Prostate gland (tissue), 2 donors: ENCODE measurements around the gene PKMYT1. TPM values are rescaled to one million over a fixed set of nuclear protein-coding genes. Genes with fewer than 3 reads are reported as not detected.

ENCODE experiments used
- DNase-seq: peaks from one replicate; pipeline ENCODE4 v3.0.0-alpha.2; 2019; ENCODE audit warnings: low spot score
- H3K27ac ChIP-seq, 2 donors: fragments of 200-600 bp; sonication (generic); 2 replicates each; pipeline ENCODE4 v1.5.1; 2017 to 2019
- H3K27me3 ChIP-seq: fragments of 200-600 bp; sonication (generic); replicated peaks from 2 replicates; pipeline ENCODE4 v1.5.1; 2019; ENCODE audit not compliant: insufficient read depth
- H3K36me3 ChIP-seq, 2 donors: fragments of 200-600 bp; sonication (generic); 1 replicate in 1 of 2; 2 replicates in 1 of 2; pipeline versions ENCODE4 v1.5.1 to v1.8.1; 2017 to 2019
- H3K4me1 ChIP-seq: fragments of 200-600 bp; sonication (generic); replicated peaks from 2 replicates; pipeline ENCODE4 v1.5.1; 2019
- H3K4me3 ChIP-seq, 2 donors: fragments of 200-600 bp; sonication (generic); 2 replicates each; pipeline ENCODE4 v1.5.1; 2017 to 2019
- H3K9me3 ChIP-seq: fragments of 200-600 bp; sonication (generic); 2 replicates; pipeline ENCODE4 v1.5.1; 2017
- CTCF ChIP-seq, 4 experiments: fragments of 200-600 bp in 2 of 4; fragments of 450-650 bp in 2 of 4; sonication (generic) in 2 of 4; IDR thresholded peaks; 1 replicate in 3 of 4; 2 replicates in 1 of 4; pipeline ENCODE4 v1.5.1; 2016 to 2019; ENCODE audit warnings: antibody characterized with exemption in 4 of 4, mild to moderate bottlenecking in 2 of 4, moderate library complexity in 2 of 4
- POLR2A ChIP-seq: fragments of 450-650 bp; IDR thresholded peaks from one replicate; pipeline ENCODE4 v1.6.1; 2016; ENCODE audit warnings: antibody characterized with exemption, mild to moderate bottlenecking
- POLR2AphosphoS5 ChIP-seq: sonication (generic); formaldehyde crosslinking; IDR thresholded peaks from one replicate; pipeline ENCODE4 v1.6.1; 2017; ENCODE audit warnings: antibody characterized with exemption
- WGBS: methylation state at CpG from one replicate; pipeline ENCODE4 v1.1.5; 2018; 5-methylcytosine and 5-hydroxymethylcytosine counted together
- intact Hi-C: fragments of 100-400 bp; cut with DNase I; formaldehyde crosslinking; loops from one replicate; pipeline ENCODE4 v1.14.2; 2022
- total RNA-seq, 2 donors: library from RNA; depleted of rRNA; stranded (reverse); fragments of >200 nt; gene quantifications; one replicate each; pipeline ENCODE4 v1.1.0, GENCODE V29; 2016

The PKMYT1 gene
- total RNA-seq, 2 donors from 2014 or later, result 4.1 to 25.5 TPM

DNA sequence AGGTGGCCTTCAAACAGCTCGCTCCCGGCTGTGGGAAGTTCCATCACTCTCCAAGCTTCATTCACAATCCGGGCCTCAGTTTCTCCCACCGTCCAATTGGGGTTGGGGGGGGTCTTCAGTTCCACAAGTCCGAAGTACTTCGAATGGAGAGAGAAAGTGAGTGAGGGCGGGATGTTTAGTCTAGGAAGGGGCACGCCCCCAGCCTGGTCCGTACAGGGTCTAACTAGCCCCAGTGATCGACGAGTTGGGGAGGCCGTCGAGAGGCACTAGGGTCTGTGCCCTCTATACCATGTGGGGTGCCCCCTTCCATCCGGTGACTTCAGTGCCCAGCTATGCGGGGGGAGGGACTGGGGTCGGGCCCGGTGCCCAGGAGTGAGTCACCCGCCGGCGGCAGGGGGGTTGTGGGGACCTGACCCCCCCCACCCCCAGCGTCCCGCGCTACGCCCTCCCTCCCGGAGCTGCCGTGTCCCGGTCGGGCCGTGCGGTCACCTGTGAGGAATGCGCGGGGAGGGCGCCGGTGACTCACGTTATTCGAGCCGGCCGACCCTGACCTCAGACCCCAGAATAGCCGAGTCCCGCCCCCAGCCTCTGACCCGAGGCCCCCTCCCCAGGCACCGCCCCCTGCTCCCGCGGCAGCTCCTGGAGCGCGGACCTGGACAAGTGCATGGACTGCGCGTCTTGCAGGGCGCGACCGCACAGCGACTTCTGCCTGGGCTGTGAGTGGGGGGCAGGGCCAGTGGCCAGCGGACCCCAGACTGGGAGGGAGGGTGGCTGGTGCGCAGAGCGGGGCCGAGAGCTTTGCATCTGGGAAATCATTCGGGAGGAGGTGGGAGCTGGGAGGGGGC, 40.6 kb upstream of the PKMYT1 start:
- intact Hi-C loops, result no loop called here
- TF ChIP-seq CTCF (IDR thresholded peaks at IDR 0.05), result no peak
- peak; percentile 82 for TF ChIP-seq POLR2AphosphoS5
- peak; percentile 73 for DNase-seq

GRCh38 chr16:3020247-3020603, 40.0 kb upstream of the PKMYT1 start, which contains the start of gene TNFRSF12A:
Gene TNFRSF12A (plus strand): TSS chr16:3020368. CDS start chr16:3020398, 30 bp downstream.
- TF ChIP-seq CTCF (IDR thresholded peaks at IDR 0.05) (peak in 2 of 4 experiments; percentile 25 to 39), POLR2A (peak; percentile 87), POLR2AphosphoS5 (no peak)
- DNase-seq, result peak; percentile 63
- Histone ChIP-seq H3K27me3 (no peaks in the 10 kb centered on the region), H3K27ac (peak within 1 kb of the TSS; percentile 89 to 94), H3K4me1 (peaks cover 21% of the 10 kb centered on the region), H3K36me3 (no peaks in the 10 kb centered on the region), H3K9me3 (no peaks in the 10 kb centered on the region), H3K4me3 (peak within 1 kb of the TSS; percentile 48 to 54)
- intact Hi-C loops, result no loop called here
- under 1% methylated on average over 38 of the region's 49 CpGs for WGBS

More for the DNA sequence above, 40.6 kb upstream of the PKMYT1 start:
- Histone ChIP-seq H3K36me3 (no peaks in the 10 kb centered on the region), H3K27me3 (no peaks in the 10 kb centered on the region), H3K4me1 (peaks cover 21% of the 10 kb centered on the region), H3K4me3 (peak overlapping the region; percentile 48 to 54), H3K27ac (peak overlapping the region; percentile 89 to 94), H3K9me3 (no peaks in the 10 kb centered on the region)
- 1% methylated on average over 51 of the region's 57 CpGs for WGBS

GRCh38 chr16:3019594-3020246, 39.5 kb upstream of the PKMYT1 start:
- WGBS, result 32% methylated on average over 40 of the region's 40 CpGs
- H3K27ac ChIP-seq, result peak overlapping the region in 1 of 2 donors; percentile 94

GRCh38 chr16:3017794-3018506, 37.7 kb upstream of the PKMYT1 start, which contains the start of gene CLDN6:
Gene CLDN6 (minus strand): TSS chr16:3018183. CDS start chr16:3016021, 2,162 bp downstream.
- Histone ChIP-seq H3K4me3 (no peak within 1 kb of the TSS), H3K36me3 (no peaks in the 10 kb centered on the region), H3K9me3 (no peaks in the 10 kb centered on the region), H3K4me1 (peaks cover 15% of the 10 kb centered on the region), H3K27ac (no peak within 1 kb of the TSS), H3K27me3 (no peaks in the 10 kb centered on the region)
- intact Hi-C loops, result no loop called here
- no peak for DNase-seq
- no peak for TF ChIP-seq POLR2AphosphoS5
- TF ChIP-seq CTCF (IDR thresholded peaks at IDR 0.05), result no peak
- no peak for TF ChIP-seq POLR2A
- WGBS, result 8% methylated on average over 18 of the region's 52 CpGs

More at GRCh38 chr16:3019594-3020246, 39.5 kb upstream of the PKMYT1 start:
- intact Hi-C loops, result no loop called here
- DNase-seq, result no peak
- Histone ChIP-seq H3K4me1 (peaks cover 21% of the 10 kb centered on the region), H3K9me3 (no peaks in the 10 kb centered on the region), H3K36me3 (no peaks in the 10 kb centered on the region), H3K27me3 (no peaks in the 10 kb centered on the region), H3K4me3 (peak overlapping the region; percentile 48 to 54)
- TF ChIP-seq POLR2AphosphoS5, result no peak
- no peak for TF ChIP-seq CTCF (IDR thresholded peaks at IDR 0.05)
- no peak for TF ChIP-seq POLR2A
